Kidney capillary endothelial cell (primary cell): ENCODE measurements around the gene TBC1D14.

Experiments
- DNase-seq: peaks from one replicate; pipeline ENCODE4 v3.0.0-alpha.2; 2018; ENCODE audit warnings: low spot score

The TBC1D14 gene

GRCh38 chr4:7001271-7001670 is 91.6 kb downstream of the TBC1D14 start:
- no peak for DNase-seq

GRCh38 chr4:7002336-7002735 is 92.7 kb downstream of the TBC1D14 start:
- DNase-seq: no peak

- DNase-seq: no peak
These were observed 93.7 kb downstream of the TBC1D14 start for GRCh38 chr4:7003176-7003878.

GRCh38 chr4:7003879-7004240 is 94.2 kb downstream of the TBC1D14 start:
- no peak for DNase-seq

- no peak for DNase-seq
These were observed 94.7 kb downstream of the TBC1D14 start for GRCh38 chr4:7004331-7004730.

GRCh38 chr4:7005571-7005970 is 95.9 kb downstream of the TBC1D14 start:
- DNase-seq: no peak

GRCh38 chr4:7006411-7006810 is 96.8 kb downstream of the TBC1D14 start:
- no peak for DNase-seq

GRCh38 chr4:7007142-7007907 is 97.7 kb downstream of the TBC1D14 start:
- DNase-seq: no peak

- DNase-seq: no peak
These were observed 98.3 kb downstream of the TBC1D14 start for GRCh38 chr4:7007944-7008343.

- no peak for DNase-seq
These were observed 99.9 kb downstream of the TBC1D14 start for GRCh38 chr4:7009564-7009963.

GRCh38 chr4:7013175-7013574 is 103.5 kb downstream of the TBC1D14 start:
- DNase-seq: no peak

GRCh38 chr4:7014815-7015214 is 105.2 kb downstream of the TBC1D14 start:
- DNase-seq: no peak

GRCh38 chr4:7015383-7016035 is 105.9 kb downstream of the TBC1D14 start:
- DNase-seq: no peak

- DNase-seq: no peak
These were observed 106.5 kb downstream of the TBC1D14 start for GRCh38 chr4:7016086-7016485.

GRCh38 chr4:7016512-7016911 is 106.9 kb downstream of the TBC1D14 start:
- no peak for DNase-seq

GRCh38 chr4:7017446-7018048 is 107.9 kb downstream of the TBC1D14 start:
- DNase-seq: no peak

GRCh38 chr4:7018281-7018680 is 108.7 kb downstream of the TBC1D14 start:
- no peak for DNase-seq

- DNase-seq: no peak
These were observed 109.7 kb downstream of the TBC1D14 start for GRCh38 chr4:7019367-7019766.

GRCh38 chr4:7020290-7020689 is 110.7 kb downstream of the TBC1D14 start:
- no peak for DNase-seq

GRCh38 chr4:7020856-7021255 is 111.2 kb downstream of the TBC1D14 start:
- no peak for DNase-seq

- DNase-seq: no peak
These were observed 111.7 kb downstream of the TBC1D14 start for GRCh38 chr4:7021355-7021754.

- DNase-seq: no peak
These were observed 112.5 kb downstream of the TBC1D14 start for GRCh38 chr4:7021930-7022664.
